Activated CD8-positive, alpha-beta memory T cell treated with anti-CD3 and anti-CD28 coated beads for 36 hours (primary cell): ENCODE measurements around the gene CIBAR2. TPM values are rescaled to one million over a fixed set of nuclear protein-coding genes. Genes with fewer than 3 reads are reported as not detected.

Source experiments
- CTCF ChIA-PET: fragments of 350-600 bp; sonication (Branson Sonifier 250); formaldehyde crosslinking; loops from one replicate; lab custom pipeline; 2021; ENCODE audit warnings: antibody characterized with exemption; lab: Charles Lee
- POLR2A ChIA-PET: fragments of 350-600 bp; sonication (Branson Sonifier 250); formaldehyde crosslinking; loops from one replicate; lab custom pipeline; 2021; ENCODE audit warnings: antibody characterized with exemption; lab: Charles Lee
- total RNA-seq, 2 experiments: library from RNA; stranded (reverse); gene quantifications; one replicate each; pipeline ENCODE4 v1.2.3, GENCODE V29; 2021

The CIBAR2 gene
- total RNA-seq, 2 experiments from 2014 or later, result not detected

GRCh38 chr16:85111184-85111583 is 1.1 kb downstream of the CIBAR2 start:
- POLR2A ChIA-PET, result no interaction called here
- CTCF ChIA-PET, result no interaction called here

- ChIA-PET CTCF (no interaction called here), POLR2A (no interaction called here)
Measured at GRCh38 chr16:85110105-85110504, 2.2 kb downstream of the CIBAR2 start.

- CTCF ChIA-PET, result no interaction called here
- POLR2A ChIA-PET, result no interaction called here
Measured at GRCh38 chr16:85107532-85107931, 4.7 kb downstream of the CIBAR2 start.

- ChIA-PET POLR2A (no interaction called here), CTCF (interaction anchor here (1.5 to 5.2 kb wide), 2 partner anchors 8 to 20 kb away, joined by 4 to 31 read pairs; no protein-coding TSS in a partner anchor)
Measured at GRCh38 chr16:85107083-85107482, 5.2 kb downstream of the CIBAR2 start.

GRCh38 chr16:85105475-85105874 is 6.8 kb downstream of the CIBAR2 start:
- POLR2A ChIA-PET, result no interaction called here
- CTCF ChIA-PET, result interaction anchor here (0.6 to 5.2 kb wide), 5 partner anchors 9 to 22 kb away, joined by 3 to 31 read pairs (median 5); no protein-coding TSS in a partner anchor

GRCh38 chr16:85104821-85105391 is 7.4 kb downstream of the CIBAR2 start:
- POLR2A ChIA-PET, result no interaction called here

GRCh38 chr16:85104147-85104546 is 8.1 kb downstream of the CIBAR2 start:
- POLR2A ChIA-PET, result no interaction called here

More at GRCh38 chr16:85104821-85105391, 7.4 kb downstream of the CIBAR2 start:
- CTCF ChIA-PET, result interaction anchor here (0.6 to 5.2 kb wide), 5 partner anchors 8 to 22 kb away, joined by 3 to 31 read pairs (median 5); no protein-coding TSS in a partner anchor

GRCh38 chr16:85103114-85104079 is 8.9 kb downstream of the CIBAR2 start:
- POLR2A ChIA-PET, result no interaction called here
- CTCF ChIA-PET, result interaction anchor here (0.5 to 5.2 kb wide), 4 partner anchors 12 to 970 kb away, joined by 4 to 31 read pairs (median 5); no protein-coding TSS in a partner anchor

More at GRCh38 chr16:85104147-85104546, 8.1 kb downstream of the CIBAR2 start:
- CTCF ChIA-PET, result interaction anchor here (0.8 to 5.2 kb wide), 4 partner anchors 7 to 17 kb away, joined by 3 to 31 read pairs (median 6); no protein-coding TSS in a partner anchor

GRCh38 chr16:85101956-85102630 is 10.2 kb downstream of the CIBAR2 start:
- ChIA-PET POLR2A (no interaction called here), CTCF (interaction anchor here (1.1 to 5.2 kb wide), 2 partner anchors 13 to 15 kb away, joined by 4 to 31 read pairs; no protein-coding TSS in a partner anchor)

GRCh38 chr16:85100265-85100664 is 12.0 kb downstream of the CIBAR2 start:
- CTCF ChIA-PET, result interaction anchor here (0.7 kb wide), 2 partner anchors 18 to 190 kb away, joined by 3 to 4 read pairs; no protein-coding TSS in a partner anchor
- POLR2A ChIA-PET, result no interaction called here

- ChIA-PET POLR2A (no interaction called here), CTCF (interaction anchor here (1.2 kb wide), 1 partner anchor 16 kb away, joined by 6 read pairs; no protein-coding TSS in a partner anchor)
Measured at GRCh38 chr16:85098565-85098964, 13.7 kb downstream of the CIBAR2 start.

GRCh38 chr16:85096921-85097320 is 15.4 kb downstream of the CIBAR2 start:
- CTCF ChIA-PET, result interaction anchor here (0.8 to 1.1 kb wide), 2 partner anchors 8 to 10 kb away, joined by 4 to 6 read pairs; no protein-coding TSS in a partner anchor
- POLR2A ChIA-PET, result no interaction called here

GRCh38 chr16:85094812-85095211 is 17.5 kb downstream of the CIBAR2 start:
- ChIA-PET CTCF (interaction anchor here (1.1 kb wide), 1 partner anchor 20 kb away, joined by 3 read pairs; no protein-coding TSS in a partner anchor), POLR2A (no interaction called here)

GRCh38 chr16:85094176-85094805 is 18.0 kb downstream of the CIBAR2 start:
- CTCF ChIA-PET, result no interaction called here
- POLR2A ChIA-PET, result no interaction called here

GRCh38 chr16:85093705-85094104 is 18.6 kb downstream of the CIBAR2 start:
- ChIA-PET CTCF (no interaction called here), POLR2A (no interaction called here)

GRCh38 chr16:85092851-85093250 is 19.4 kb downstream of the CIBAR2 start:
- CTCF ChIA-PET, result no interaction called here
- POLR2A ChIA-PET, result no interaction called here

- POLR2A ChIA-PET, result no interaction called here
- CTCF ChIA-PET, result no interaction called here
Measured at GRCh38 chr16:85092309-85092708, 20.0 kb downstream of the CIBAR2 start.

- ChIA-PET CTCF (interaction anchor here (0.7 to 1.5 kb wide), 3 partner anchors 13 to 595 kb away, joined by 3 to 5 read pairs (median 3); no protein-coding TSS in a partner anchor), POLR2A (no interaction called here)
Measured at GRCh38 chr16:85091522-85091910, 20.8 kb downstream of the CIBAR2 start.
